Ishikawa (cell line): ENCODE data around the gene FGF23.

Experiments used
- CEBPB ChIP-seq: IDR thresholded peaks from 2 replicates; pipeline ENCODE4 v1.6.1; 2012
- CREB1 ChIP-seq: IDR thresholded peaks from 2 replicates; pipeline ENCODE4 v1.6.1; 2012; ENCODE audit warnings: low read depth
- EGR1 ChIP-seq: IDR thresholded peaks from 2 replicates; pipeline ENCODE4 v1.6.1; 2012
- EP300 ChIP-seq: IDR thresholded peaks from 2 replicates; pipeline ENCODE4 v1.6.1; 2012; ENCODE audit warnings: borderline replicate concordance
- FOXM1 ChIP-seq: IDR thresholded peaks from 2 replicates; pipeline ENCODE4 v1.6.1; 2012; ENCODE audit warnings: low read depth, borderline replicate concordance
- NFIC ChIP-seq: IDR thresholded peaks from 2 replicates; pipeline ENCODE4 v1.6.1; 2012
- RAD21 ChIP-seq: IDR thresholded peaks from 2 replicates; pipeline ENCODE4 v1.6.1; 2012; ENCODE audit warnings: low read depth
- TAF1 ChIP-seq: IDR thresholded peaks from 2 replicates; pipeline ENCODE4 v1.6.1; 2012; ENCODE audit warnings: low read depth, mild to moderate bottlenecking
- TCF12 ChIP-seq: IDR thresholded peaks from 2 replicates; pipeline ENCODE4 v1.6.1; 2012; ENCODE audit warnings: low read depth
- TEAD4 ChIP-seq: IDR thresholded peaks from 2 replicates; pipeline ENCODE4 v1.6.1; 2012
- YY1 ChIP-seq: IDR thresholded peaks from 2 replicates; pipeline ENCODE4 v1.6.1; 2012; ENCODE audit warnings: low read depth
- ZBTB7A ChIP-seq: IDR thresholded peaks from 2 replicates; pipeline ENCODE4 v1.6.1; 2012; ENCODE audit warnings: low read depth
- TF ChIP-seq, protein P1 (sequence below): IDR thresholded peaks from 2 replicates; pipeline ENCODE4 v1.6.1; 2012
- TF ChIP-seq, protein P2 (sequence below): IDR thresholded peaks from 2 replicates; pipeline ENCODE4 v1.6.1; 2012; ENCODE audit warnings: low read depth, mild to moderate bottlenecking
- TF ChIP-seq, protein P3 (sequence below): IDR thresholded peaks from 2 replicates; pipeline ENCODE4 v1.6.1; 2012

The FGF23 gene

DNA sequence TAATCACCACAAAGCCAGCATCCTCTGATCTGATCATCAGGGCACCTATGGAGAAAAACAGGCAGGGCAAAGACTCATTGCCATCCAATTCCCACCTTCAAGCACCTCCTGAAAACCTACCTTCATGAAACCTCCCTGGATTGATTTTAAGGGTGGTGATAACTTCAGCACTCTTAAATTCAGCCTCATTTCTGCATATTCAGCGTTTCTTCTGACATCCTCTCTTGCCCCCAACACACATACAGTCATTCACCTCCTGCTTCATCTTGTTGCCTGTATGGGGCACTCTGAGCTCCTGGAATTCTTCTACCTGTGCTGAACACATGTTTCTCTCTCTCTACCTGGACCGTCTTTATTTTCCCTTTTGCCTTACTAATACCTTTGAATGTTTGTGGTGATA lies 6.9 kb downstream of the FGF23 start:
- TF ChIP-seq NFIC (no peak), ZBTB7A (no peak), TEAD4 (no peak), YY1 (no peak), EGR1 (no peak), FOXM1 (no peak), TAF1 (no peak), CEBPB (no peak), RAD21 (no peak)
- TF ChIP-seq, protein P1, sequence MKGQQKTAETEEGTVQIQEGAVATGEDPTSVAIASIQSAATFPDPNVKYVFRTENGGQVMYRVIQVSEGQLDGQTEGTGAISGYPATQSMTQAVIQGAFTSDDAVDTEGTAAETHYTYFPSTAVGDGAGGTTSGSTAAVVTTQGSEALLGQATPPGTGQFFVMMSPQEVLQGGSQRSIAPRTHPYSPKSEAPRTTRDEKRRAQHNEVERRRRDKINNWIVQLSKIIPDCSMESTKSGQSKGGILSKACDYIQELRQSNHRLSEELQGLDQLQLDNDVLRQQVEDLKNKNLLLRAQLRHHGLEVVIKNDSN: no peak
- TF ChIP-seq, protein P2, sequence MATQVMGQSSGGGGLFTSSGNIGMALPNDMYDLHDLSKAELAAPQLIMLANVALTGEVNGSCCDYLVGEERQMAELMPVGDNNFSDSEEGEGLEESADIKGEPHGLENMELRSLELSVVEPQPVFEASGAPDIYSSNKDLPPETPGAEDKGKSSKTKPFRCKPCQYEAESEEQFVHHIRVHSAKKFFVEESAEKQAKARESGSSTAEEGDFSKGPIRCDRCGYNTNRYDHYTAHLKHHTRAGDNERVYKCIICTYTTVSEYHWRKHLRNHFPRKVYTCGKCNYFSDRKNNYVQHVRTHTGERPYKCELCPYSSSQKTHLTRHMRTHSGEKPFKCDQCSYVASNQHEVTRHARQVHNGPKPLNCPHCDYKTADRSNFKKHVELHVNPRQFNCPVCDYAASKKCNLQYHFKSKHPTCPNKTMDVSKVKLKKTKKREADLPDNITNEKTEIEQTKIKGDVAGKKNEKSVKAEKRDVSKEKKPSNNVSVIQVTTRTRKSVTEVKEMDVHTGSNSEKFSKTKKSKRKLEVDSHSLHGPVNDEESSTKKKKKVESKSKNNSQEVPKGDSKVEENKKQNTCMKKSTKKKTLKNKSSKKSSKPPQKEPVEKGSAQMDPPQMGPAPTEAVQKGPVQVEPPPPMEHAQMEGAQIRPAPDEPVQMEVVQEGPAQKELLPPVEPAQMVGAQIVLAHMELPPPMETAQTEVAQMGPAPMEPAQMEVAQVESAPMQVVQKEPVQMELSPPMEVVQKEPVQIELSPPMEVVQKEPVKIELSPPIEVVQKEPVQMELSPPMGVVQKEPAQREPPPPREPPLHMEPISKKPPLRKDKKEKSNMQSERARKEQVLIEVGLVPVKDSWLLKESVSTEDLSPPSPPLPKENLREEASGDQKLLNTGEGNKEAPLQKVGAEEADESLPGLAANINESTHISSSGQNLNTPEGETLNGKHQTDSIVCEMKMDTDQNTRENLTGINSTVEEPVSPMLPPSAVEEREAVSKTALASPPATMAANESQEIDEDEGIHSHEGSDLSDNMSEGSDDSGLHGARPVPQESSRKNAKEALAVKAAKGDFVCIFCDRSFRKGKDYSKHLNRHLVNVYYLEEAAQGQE: no peak
- TF ChIP-seq, protein P3, sequence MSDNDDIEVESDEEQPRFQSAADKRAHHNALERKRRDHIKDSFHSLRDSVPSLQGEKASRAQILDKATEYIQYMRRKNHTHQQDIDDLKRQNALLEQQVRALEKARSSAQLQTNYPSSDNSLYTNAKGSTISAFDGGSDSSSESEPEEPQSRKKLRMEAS: no peak

DNA sequence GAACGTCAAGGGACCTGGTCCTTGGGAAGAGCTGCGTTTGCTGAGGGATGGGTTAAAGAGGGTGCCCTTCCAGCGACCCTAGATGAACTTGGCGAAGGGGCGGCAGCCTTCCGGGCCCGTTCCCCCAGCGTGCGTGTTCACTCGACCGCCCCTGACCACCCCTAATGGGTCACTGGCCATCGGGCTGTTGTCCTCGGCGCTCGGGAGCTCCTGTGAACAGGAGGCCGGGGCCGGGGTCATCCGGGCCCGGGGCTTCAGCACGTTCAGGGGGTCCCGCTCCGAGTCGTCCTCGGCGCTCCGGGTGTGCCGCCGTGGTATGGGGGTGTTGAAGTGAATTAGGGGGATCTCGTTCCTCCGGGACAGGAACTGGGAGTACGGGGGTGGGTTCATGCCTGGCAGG lies 9.2 kb downstream of the FGF23 start:
- TF ChIP-seq ZBTB7A (no peak), CEBPB (no peak), EP300 (no peak), TCF12 (no peak)
- TF ChIP-seq, protein P2: no peak

DNA sequence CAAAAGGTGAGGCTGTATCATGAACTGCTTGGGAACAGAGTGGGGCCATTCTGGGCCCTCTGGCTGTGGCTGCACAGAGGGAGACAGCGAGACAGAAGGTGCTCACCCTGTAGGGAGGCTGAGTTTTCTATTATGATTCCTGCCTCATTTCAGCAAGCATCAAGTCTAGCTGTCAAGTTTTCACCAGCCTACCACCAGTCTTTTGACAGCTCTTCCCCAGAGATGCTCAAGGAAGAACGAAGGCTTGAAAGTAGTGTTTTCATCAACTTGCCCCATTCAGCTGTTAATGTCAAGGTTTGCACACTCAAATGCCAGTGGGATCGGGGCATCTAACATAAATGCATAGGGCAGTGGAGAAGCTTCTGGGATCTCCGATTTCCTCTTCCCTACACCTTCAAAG lies 10.0 kb downstream of the FGF23 start:
- TF ChIP-seq ZBTB7A: no peak
- TF ChIP-seq, protein P3: no peak
- no peak for TF ChIP-seq TEAD4
- no peak for TF ChIP-seq NFIC

DNA sequence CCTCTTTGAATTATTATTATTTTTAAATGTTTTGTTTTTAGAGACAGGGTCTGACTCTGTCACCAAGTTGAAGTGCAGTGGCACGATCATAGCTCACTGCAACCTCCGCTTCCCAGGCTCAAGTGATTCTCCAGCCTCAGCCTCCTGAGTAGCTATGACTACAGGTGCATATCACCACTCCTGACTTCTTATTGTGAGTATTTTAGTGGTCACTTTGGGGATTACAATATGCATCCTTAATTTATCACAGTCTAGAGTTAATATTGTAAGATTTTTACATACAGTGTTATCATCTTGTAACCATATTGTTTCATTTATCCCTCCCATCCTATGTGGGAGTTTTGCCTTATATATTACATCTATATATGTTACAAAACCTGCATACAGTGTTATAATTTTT lies 13.4 kb downstream of the FGF23 start:
- TF ChIP-seq TAF1 (no peak), FOXM1 (no peak), CEBPB (no peak), NFIC (no peak), CREB1 (no peak), EP300 (no peak), YY1 (no peak), TCF12 (no peak), TEAD4 (no peak), ZBTB7A (no peak), EGR1 (no peak), RAD21 (no peak)
- TF ChIP-seq, protein P3: no peak
- TF ChIP-seq, protein P1: no peak
- TF ChIP-seq, protein P2: no peak

DNA sequence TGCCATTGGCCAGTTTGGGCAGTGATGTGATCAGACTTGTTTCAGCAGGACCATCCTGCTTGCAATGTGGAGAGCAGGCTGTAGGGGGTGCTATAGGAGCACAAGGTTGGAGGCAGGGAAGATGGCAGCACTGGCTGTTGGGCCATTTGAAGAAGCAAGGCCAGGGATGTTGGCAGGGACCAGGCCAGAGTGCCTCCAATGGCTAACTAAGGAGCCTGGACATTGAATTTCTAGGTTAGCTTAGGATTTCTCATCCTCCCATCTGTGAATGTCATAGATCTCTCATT lies 23.5 kb downstream of the FGF23 start:
- TF ChIP-seq YY1 (peak; percentile 74), RAD21 (peak; percentile 56)
- TF ChIP-seq, protein P1: no peak
